Glutamatergic neuron (in vitro differentiated cells): Measurements from ENCODE around the gene OPN5. TPM values are rescaled to one million over a fixed set of nuclear protein-coding genes. Genes with fewer than 3 reads are reported as not detected.
"Not testable (repeated sequence)": the region's sequence is repeated elsewhere in the genome, so short reads cannot be mapped to it uniquely, and the experiment has no call there.

ENCODE experiments used
- DNase-seq: peaks from one replicate; pipeline ENCODE4 v3.0.0; 2022
- H3K27ac Mint-ChIP-seq: one replicate; pipeline ENCODE4 v1.8.0; 2020; ENCODE audit warnings: mild to moderate bottlenecking, mixed read lengths, inconsistent platforms; ENCODE audit not compliant: unreplicated experiment
- H3K27me3 Mint-ChIP-seq: one replicate; pipeline ENCODE4 v1.8.0; 2020; ENCODE audit warnings: mild to moderate bottlenecking, moderate library complexity, mixed read lengths, inconsistent platforms; ENCODE audit not compliant: unreplicated experiment
- H3K36me3 Mint-ChIP-seq: one replicate; pipeline ENCODE4 v1.8.0; 2020; ENCODE audit warnings: mild to moderate bottlenecking, mixed read lengths, inconsistent platforms; ENCODE audit not compliant: unreplicated experiment
- H3K4me1 Mint-ChIP-seq: one replicate; pipeline ENCODE4 v1.8.0; 2020; ENCODE audit warnings: mild to moderate bottlenecking, low read depth, mixed read lengths, inconsistent platforms; ENCODE audit not compliant: unreplicated experiment
- H3K4me3 Mint-ChIP-seq: one replicate; pipeline ENCODE4 v1.8.0; 2020; ENCODE audit warnings: mild to moderate bottlenecking, mixed read lengths, inconsistent platforms; ENCODE audit not compliant: unreplicated experiment
- H3K9me3 Mint-ChIP-seq: one replicate; pipeline ENCODE4 v1.8.0; 2020; ENCODE audit warnings: mild to moderate bottlenecking, moderate library complexity, mixed read lengths, inconsistent platforms; ENCODE audit not compliant: unreplicated experiment
- CTCF ChIP-seq: fragments of 200-600 bp; sonication (generic); IDR thresholded peaks from one replicate; pipeline ENCODE4 v1.5.0; 2021; ENCODE audit not compliant: partially characterized antibody, unreplicated experiment
- total RNA-seq: library from RNA; stranded (reverse); fragmentation: NEBNext Ultra II Directional; extraction: Animal tissue kit (Norgen Biotek cat#: 25700); gene quantifications from one replicate; pipeline ENCODE4 v1.2.1, GENCODE V29; 2021; ENCODE audit not compliant: unreplicated experiment

Gene OPN5
- total RNA-seq, 1 donor from 2014 or later, result not detected

- peaks cover 3% of the 10 kb centered on the region for H3K27me3 Mint-ChIP-seq
- no peaks in the 10 kb centered on the region for H3K9me3 Mint-ChIP-seq
- no peak overlapping the region for H3K4me3 Mint-ChIP-seq
- no peak for TF ChIP-seq CTCF
- H3K36me3 Mint-ChIP-seq, result no peaks in the 10 kb centered on the region
- DNase-seq, result no peak
- H3K4me1 Mint-ChIP-seq, result peaks cover 3% of the 10 kb centered on the region
- no peak overlapping the region for H3K27ac Mint-ChIP-seq
Observed at GRCh38 chr6:47737406-47737805, 44.4 kb upstream of the OPN5 start.

- H3K27me3 Mint-ChIP-seq, result no peaks in the 10 kb centered on the region
- no peaks in the 10 kb centered on the region for H3K9me3 Mint-ChIP-seq
- TF ChIP-seq CTCF, result no peak
- DNase-seq, result no peak
- H3K36me3 Mint-ChIP-seq, result no peaks in the 10 kb centered on the region
- H3K4me3 Mint-ChIP-seq, result no peak overlapping the region
- no peak overlapping the region for H3K27ac Mint-ChIP-seq
- peaks cover 3% of the 10 kb centered on the region for H3K4me1 Mint-ChIP-seq
Observed at GRCh38 chr6:47740714-47741113, 41.1 kb upstream of the OPN5 start.

- TF ChIP-seq CTCF, result no peak
- Mint-ChIP-seq H3K27me3 (no peaks in the 10 kb centered on the region), H3K27ac (no peak overlapping the region), H3K36me3 (no peaks in the 10 kb centered on the region), H3K4me1 (peaks cover 3% of the 10 kb centered on the region), H3K9me3 (no peaks in the 10 kb centered on the region), H3K4me3 (no peak overlapping the region)
- DNase-seq, result no peak
Observed at GRCh38 chr6:47741807-47742206, 40.0 kb upstream of the OPN5 start.

- no peak for DNase-seq
- H3K27ac Mint-ChIP-seq, result no peak overlapping the region
- no peaks in the 10 kb centered on the region for H3K9me3 Mint-ChIP-seq
- H3K4me1 Mint-ChIP-seq, result peaks cover 3% of the 10 kb centered on the region
- no peaks in the 10 kb centered on the region for H3K27me3 Mint-ChIP-seq
- no peak for TF ChIP-seq CTCF
- no peak overlapping the region for H3K4me3 Mint-ChIP-seq
- no peaks in the 10 kb centered on the region for H3K36me3 Mint-ChIP-seq
Observed at GRCh38 chr6:47743744-47744143, 38.1 kb upstream of the OPN5 start.

- not testable (repeated sequence) for H3K4me1 Mint-ChIP-seq, H3K4me3 Mint-ChIP-seq, DNase-seq, H3K27me3 Mint-ChIP-seq, H3K9me3 Mint-ChIP-seq, H3K27ac Mint-ChIP-seq, H3K36me3 Mint-ChIP-seq
Observed at GRCh38 chr6:47745269-47745668, 36.6 kb upstream of the OPN5 start.

- Mint-ChIP-seq H3K27ac (no peak overlapping the region), H3K27me3 (no peaks in the 10 kb centered on the region), H3K4me1 (no peaks in the 10 kb centered on the region), H3K9me3 (no peaks in the 10 kb centered on the region), H3K4me3 (no peak overlapping the region), H3K36me3 (peaks cover 6% of the 10 kb centered on the region)
- TF ChIP-seq CTCF, result no peak
- no peak for DNase-seq
Observed at GRCh38 chr6:47749757-47750156, 32.1 kb upstream of the OPN5 start.
